Osteocyte (in vitro differentiated cells): ENCODE measurements around the gene JRKL. TPM values are rescaled to one million over a fixed set of nuclear protein-coding genes. Genes with fewer than 3 reads are reported as not detected.
A peak's percentile ranks its signal among the peaks of the same experiment; 100 is the strongest.
"Not testable (repeated sequence)": the region's sequence is repeated elsewhere in the genome, so short reads cannot be mapped to it uniquely, and the experiment has no call there.

Source experiments
- DNase-seq: peaks from one replicate; pipeline ENCODE4 v3.0.0; 2021; ENCODE audit warnings: mixed read lengths; ENCODE audit not compliant: unreplicated experiment; ENCODE audit errors: extremely low spot score
- H3K27ac Mint-ChIP-seq: one replicate; pipeline ENCODE4 v1.8.0; 2021; ENCODE audit warnings: mild to moderate bottlenecking, mixed read lengths; ENCODE audit not compliant: unreplicated experiment
- H3K27me3 Mint-ChIP-seq: one replicate; pipeline ENCODE4 v1.8.0; 2021; ENCODE audit warnings: mixed read lengths; ENCODE audit not compliant: unreplicated experiment
- H3K36me3 Mint-ChIP-seq: one replicate; pipeline ENCODE4 v1.8.0; 2021; ENCODE audit warnings: mixed read lengths; ENCODE audit not compliant: unreplicated experiment
- H3K4me1 Mint-ChIP-seq: one replicate; pipeline ENCODE4 v1.8.0; 2021; ENCODE audit warnings: mixed read lengths; ENCODE audit not compliant: unreplicated experiment
- H3K4me3 Mint-ChIP-seq: one replicate; pipeline ENCODE4 v1.8.0; 2021; ENCODE audit warnings: mild to moderate bottlenecking, moderate library complexity, mixed read lengths; ENCODE audit not compliant: unreplicated experiment
- H3K9me3 Mint-ChIP-seq: one replicate; pipeline ENCODE4 v1.8.0; 2021; ENCODE audit warnings: mixed read lengths; ENCODE audit not compliant: unreplicated experiment
- total RNA-seq: library from RNA; stranded (reverse); gene quantifications from 2 replicates; pipeline ENCODE4 v1.2.1, GENCODE V29; 2021
- TF ChIP-seq, protein P1 (sequence below): fragments of 200-600 bp; sonication (generic); IDR thresholded peaks from 2 replicates; pipeline ENCODE4 v1.5.0; 2021; ENCODE audit warnings: antibody characterized with exemption, mild to moderate bottlenecking, moderate library complexity

Gene JRKL
- total RNA-seq, 1 donor from 2014 or later, result 10.6 TPM

GRCh38 chr11:96393753-96394348 is 4.0 kb downstream of the JRKL start:
- Mint-ChIP-seq H3K27me3 (no peaks in the 10 kb centered on the region), H3K36me3 (peaks cover 3% of the 10 kb centered on the region), H3K4me1 (peaks cover 22% of the 10 kb centered on the region), H3K9me3 (no peaks in the 10 kb centered on the region), H3K4me3 (no peak overlapping the region), H3K27ac (no peak overlapping the region)
- TF ChIP-seq, protein P1, sequence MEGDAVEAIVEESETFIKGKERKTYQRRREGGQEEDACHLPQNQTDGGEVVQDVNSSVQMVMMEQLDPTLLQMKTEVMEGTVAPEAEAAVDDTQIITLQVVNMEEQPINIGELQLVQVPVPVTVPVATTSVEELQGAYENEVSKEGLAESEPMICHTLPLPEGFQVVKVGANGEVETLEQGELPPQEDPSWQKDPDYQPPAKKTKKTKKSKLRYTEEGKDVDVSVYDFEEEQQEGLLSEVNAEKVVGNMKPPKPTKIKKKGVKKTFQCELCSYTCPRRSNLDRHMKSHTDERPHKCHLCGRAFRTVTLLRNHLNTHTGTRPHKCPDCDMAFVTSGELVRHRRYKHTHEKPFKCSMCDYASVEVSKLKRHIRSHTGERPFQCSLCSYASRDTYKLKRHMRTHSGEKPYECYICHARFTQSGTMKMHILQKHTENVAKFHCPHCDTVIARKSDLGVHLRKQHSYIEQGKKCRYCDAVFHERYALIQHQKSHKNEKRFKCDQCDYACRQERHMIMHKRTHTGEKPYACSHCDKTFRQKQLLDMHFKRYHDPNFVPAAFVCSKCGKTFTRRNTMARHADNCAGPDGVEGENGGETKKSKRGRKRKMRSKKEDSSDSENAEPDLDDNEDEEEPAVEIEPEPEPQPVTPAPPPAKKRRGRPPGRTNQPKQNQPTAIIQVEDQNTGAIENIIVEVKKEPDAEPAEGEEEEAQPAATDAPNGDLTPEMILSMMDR, result peak; percentile 83
- no peak for DNase-seq

DNA sequence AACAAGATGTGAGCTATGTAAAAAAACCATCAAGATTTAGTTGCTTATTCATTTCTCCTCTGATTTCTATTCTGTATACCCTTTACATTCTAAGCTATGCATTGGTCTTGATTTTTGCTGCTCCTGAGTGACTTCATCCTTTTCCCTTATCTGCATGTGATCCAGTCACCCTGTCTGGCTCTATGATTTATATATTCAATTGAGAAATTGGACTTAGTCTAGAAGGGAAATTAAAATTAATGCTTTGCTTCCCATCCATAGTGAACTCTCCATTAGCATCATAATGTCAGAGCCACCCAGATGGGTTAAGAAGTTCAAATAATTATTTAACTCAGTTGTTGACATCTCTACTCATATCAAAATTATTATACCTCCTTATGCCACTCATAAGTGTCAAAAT is 5.0 kb downstream of the JRKL start:
- Mint-ChIP-seq H3K4me3 (no peak overlapping the region), H3K27ac (no peak overlapping the region), H3K4me1 (peaks cover 21% of the 10 kb centered on the region), H3K27me3 (no peaks in the 10 kb centered on the region), H3K9me3 (no peaks in the 10 kb centered on the region), H3K36me3 (peaks cover 3% of the 10 kb centered on the region)
- no peak for DNase-seq
- TF ChIP-seq, protein P1, result no peak

DNA sequence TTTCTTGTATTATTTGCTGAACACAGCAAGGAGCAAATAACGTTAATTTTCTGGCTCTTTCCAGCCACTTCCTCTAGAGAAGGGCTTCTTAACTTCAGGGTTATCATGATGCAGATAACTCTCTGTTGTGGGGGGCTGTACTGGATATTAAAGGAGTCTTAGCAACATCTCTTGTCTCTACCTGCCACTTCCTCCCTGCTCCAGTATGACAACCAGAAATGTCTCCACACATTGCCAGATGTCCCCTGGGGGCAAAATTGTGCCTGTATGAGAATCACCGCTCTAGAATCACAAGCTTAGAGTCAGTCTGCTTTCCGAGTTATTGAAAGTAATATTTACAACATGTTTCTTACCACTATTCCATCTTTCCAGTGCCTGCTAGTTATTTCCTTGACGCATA is 6.8 kb downstream of the JRKL start:
- no peak overlapping the region for H3K27ac Mint-ChIP-seq
- no peaks in the 10 kb centered on the region for H3K36me3 Mint-ChIP-seq
- TF ChIP-seq, protein P1, result no peak
- no peaks in the 10 kb centered on the region for H3K27me3 Mint-ChIP-seq
- DNase-seq, result no peak
- peaks cover 1% of the 10 kb centered on the region for H3K9me3 Mint-ChIP-seq
- H3K4me3 Mint-ChIP-seq, result no peak overlapping the region
- peaks cover 11% of the 10 kb centered on the region for H3K4me1 Mint-ChIP-seq

DNA sequence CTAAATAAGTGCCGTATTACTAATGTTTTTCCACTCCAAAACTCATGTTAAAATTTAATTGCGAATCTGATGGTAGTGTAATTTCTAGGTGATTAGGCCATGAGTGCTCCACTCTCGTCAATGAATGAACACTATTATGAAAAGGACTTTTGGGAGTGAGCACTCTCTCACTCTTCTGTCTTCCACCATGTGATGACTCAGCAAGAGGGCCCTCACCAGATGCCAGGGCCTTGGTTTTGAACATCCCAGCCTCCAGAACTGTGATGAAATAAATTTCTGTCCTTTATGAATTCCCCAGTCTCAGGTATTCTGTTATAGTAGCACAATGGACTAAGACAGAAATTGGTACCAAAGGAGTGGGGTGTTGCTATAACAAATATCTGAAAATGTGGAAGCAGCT is 8.1 kb downstream of the JRKL start:
- DNase-seq, result no peak
- TF ChIP-seq, protein P1, result no peak
- peaks cover 13% of the 10 kb centered on the region for H3K9me3 Mint-ChIP-seq
- no peak overlapping the region for H3K4me3 Mint-ChIP-seq
- no peak overlapping the region for H3K27ac Mint-ChIP-seq
- no peaks in the 10 kb centered on the region for H3K36me3 Mint-ChIP-seq
- no peaks in the 10 kb centered on the region for H3K27me3 Mint-ChIP-seq
- peaks cover 4% of the 10 kb centered on the region for H3K4me1 Mint-ChIP-seq

DNA sequence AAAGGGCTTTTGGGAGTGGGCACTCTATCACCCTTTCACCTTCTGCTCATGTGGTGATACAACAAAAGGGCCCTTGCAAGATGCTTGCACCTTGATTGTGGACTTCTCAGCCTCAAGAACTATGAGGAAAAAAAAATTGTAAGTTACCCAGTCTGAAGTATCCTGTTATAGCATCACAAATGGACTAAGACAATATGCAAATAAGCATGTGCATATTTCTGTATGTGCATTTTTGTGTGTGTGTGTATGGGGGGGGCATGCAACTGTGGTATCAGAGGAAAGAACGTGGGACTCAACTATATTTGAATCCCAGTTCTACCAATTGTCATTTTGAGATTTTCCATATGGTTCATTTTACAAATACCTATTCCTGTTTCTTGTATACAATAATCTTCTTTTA is 10.9 kb downstream of the JRKL start:
- Mint-ChIP-seq H3K9me3 (peaks cover 25% of the 10 kb centered on the region), H3K4me1 (no peaks in the 10 kb centered on the region), H3K27me3 (peaks cover 7% of the 10 kb centered on the region), H3K36me3 (no peaks in the 10 kb centered on the region), H3K4me3 (no peak overlapping the region), H3K27ac (no peak overlapping the region)
- DNase-seq, result no peak
- TF ChIP-seq, protein P1, result no peak

GRCh38 chr11:96411412-96411811 is 21.6 kb downstream of the JRKL start:
- Mint-ChIP-seq H3K27me3 (peaks cover 12% of the 10 kb centered on the region), H3K27ac (peak overlapping the region; percentile 62), H3K4me3 (peak overlapping the region; percentile 75)
- not testable (repeated sequence) for H3K9me3 Mint-ChIP-seq, DNase-seq, H3K36me3 Mint-ChIP-seq, H3K4me1 Mint-ChIP-seq
